ENCODE data around the gene PTPRD.

The PTPRD gene

DNA sequence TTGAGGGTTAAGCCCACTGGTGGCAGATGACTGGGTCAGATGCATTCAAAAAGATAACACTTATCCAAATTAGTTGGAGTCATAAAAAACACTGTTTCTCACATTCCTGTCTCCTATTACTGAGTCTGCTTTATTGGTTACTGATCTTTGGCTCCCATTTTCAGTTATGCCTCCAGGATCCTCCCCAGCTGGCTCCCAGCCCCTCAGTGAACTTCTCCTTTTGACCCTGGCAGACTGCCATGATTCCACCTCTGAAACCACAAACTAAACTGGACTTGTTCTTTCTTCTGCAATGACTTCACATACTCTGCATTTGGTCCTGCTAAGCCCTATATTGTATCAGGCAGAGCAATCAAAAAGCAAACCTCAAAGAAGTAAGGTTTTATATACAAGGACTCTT, 1952.4 kb downstream of the PTPRD start:
- DNase-seq (ENCODE audit: low read depth in 2 of 3, low spot score in 1 of 3) = no peak

DNA sequence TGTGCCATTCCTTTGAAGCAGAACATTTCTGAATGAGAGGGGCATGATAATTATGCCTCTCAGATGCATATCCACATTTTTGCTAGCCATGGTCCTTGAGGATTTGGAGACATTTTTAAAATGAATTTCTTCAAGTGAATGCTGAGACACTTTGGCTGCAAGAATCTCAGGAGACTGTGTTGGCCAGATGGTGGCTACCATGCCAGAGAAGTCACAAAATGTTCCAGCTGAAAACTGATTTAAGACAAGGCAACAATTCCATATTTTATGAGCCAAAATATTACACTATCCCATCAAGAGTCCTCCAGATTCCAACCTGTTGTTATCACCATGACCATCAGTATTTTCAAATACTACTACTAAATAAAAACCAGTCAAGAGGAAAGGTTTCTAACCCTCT, 1953.7 kb downstream of the PTPRD start:
- DNase-seq (ENCODE audit: low read depth in 2 of 3, low spot score in 1 of 3) = no peak

DNA sequence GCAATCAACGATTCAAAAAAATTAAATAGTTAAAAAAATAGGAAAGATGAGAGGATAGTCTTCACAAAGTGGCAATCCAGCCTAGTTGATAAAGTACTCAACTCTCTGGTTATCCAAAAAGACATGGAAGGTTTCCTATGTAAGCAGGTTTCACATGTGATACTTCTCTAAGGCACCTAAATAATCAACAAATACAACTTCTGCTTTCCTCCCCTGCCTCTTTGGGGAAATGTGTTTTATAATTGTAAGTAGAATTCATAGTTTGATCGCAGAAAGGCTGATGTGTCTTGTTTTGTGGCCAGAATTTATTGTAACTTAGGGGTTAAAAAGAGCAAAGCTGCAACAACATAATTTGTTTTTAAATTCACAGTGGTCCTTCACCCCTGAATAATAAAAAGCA, 1957.7 kb downstream of the PTPRD start:
- no peak for DNase-seq (ENCODE audit: low read depth in 2 of 3, low spot score in 1 of 3)

DNA sequence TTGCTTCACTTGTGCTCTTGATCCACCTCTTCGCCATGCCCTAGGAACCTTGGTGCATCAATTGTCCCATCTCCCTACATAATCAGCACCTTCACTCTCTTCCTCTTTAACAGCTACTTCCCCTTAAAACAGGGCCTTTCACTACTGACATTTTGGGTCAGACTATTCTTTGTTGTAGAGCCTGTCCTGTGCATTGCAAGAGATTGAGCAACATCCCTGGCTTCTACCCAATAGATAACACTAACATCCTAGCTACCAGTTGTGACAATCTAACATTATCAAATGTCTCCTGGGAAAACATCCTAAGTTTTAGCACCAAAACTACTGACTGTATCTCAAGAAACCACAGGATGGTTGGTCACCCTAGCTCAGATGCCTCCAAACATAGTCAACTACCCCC, 1958.9 kb downstream of the PTPRD start:
- DNase-seq (ENCODE audit: low read depth in 2 of 3, low spot score in 1 of 3) = no peak

DNA sequence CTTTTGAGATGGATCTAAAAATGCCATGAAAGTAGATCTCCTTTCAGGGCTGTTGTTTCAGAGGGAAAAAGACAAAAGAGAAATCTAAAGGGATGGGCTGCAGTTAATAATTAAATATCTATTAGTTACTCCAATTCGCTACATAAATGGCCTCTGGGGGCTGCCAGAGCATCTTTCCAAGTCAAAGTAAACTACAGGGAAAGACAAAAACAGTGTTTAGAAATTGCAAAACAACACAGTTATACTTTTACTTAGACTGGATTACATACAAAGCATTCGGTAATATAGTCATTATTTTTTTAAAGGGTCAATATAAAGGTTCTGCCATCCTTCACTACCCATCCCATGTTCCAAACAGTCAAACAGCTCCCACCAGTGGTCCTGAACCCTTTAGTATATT, 1959.7 kb downstream of the PTPRD start:
- DNase-seq (ENCODE audit: low read depth in 2 of 3, low spot score in 1 of 3) = no peak

DNA sequence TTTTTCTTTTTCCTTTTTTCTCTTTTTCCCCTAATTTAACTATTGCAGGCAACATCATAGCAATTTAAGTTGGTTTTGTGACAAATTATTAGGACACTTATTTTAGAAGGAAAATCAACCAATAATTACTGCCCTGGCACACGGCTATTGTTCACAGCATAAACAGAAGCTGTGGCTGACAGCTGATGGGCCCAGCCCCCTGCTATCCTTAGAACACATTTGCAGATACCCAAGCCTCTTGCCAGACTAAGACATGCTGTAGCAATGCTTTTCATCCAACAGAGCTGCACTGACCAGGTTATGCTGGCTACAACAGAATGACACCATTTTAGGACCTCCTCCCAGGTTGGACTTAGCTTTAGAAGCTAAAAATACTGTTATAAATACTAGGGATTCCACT, 1960.5 kb downstream of the PTPRD start:
- DNase-seq (ENCODE audit: low read depth in 2 of 3, low spot score in 1 of 3) = no peak

DNA sequence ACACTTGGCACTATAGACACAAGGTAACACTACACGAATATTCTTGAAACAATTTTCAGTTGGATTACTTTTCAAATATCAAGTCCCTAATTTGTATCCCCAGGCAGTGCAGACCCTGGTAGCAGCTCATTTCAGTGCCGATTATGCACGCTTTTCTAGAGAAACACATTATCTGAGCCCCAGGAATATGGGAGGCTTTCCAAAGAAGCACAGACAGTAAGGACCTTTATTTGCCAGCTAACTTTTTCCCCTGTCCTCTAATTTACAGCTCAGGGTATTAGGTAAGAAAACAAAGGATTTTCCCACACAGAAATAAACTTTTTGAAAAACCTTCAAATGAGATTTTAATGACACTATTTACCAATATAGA, 1961.0 kb downstream of the PTPRD start:
- DNase-seq (ENCODE audit: low read depth in 2 of 3, low spot score in 1 of 3) = no peak

DNA sequence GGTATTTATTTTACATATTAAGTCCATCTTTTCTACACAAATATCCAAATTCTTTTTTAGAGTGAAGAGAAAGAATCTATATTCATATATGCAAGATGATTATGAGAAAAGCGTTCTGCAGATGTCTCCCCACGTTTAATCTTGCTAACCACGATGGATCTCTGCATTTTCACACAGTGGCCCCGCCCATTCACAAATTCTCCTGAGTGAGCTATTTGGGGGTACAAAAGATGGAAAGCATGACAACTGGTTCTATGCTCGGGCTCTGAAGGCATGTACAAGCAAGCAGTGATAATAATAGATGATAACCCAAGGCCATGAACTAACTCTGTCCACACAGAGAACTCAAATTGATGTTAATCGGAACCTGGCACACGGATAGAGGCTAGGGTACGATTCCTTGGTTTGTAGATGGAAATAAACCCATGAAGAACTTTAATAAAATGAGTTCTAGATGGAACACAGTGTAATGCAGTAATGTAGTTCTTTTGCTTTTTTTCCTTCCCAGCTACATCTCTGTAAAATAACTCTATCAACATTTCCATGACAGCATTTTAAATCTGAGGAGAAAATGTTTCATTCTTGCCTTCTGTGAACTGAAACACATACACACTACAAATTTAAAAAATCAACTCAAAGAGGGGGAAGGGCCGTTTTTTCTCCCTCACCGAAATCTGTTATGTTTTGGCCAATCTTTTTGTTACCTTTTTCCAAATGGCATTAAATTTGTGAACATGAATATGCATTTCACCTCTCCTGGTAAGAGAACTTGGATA, 1961.5 kb downstream of the PTPRD start:
- DNase-seq (ENCODE audit: low read depth in 2 of 3, low spot score in 1 of 3) = no peak

DNA sequence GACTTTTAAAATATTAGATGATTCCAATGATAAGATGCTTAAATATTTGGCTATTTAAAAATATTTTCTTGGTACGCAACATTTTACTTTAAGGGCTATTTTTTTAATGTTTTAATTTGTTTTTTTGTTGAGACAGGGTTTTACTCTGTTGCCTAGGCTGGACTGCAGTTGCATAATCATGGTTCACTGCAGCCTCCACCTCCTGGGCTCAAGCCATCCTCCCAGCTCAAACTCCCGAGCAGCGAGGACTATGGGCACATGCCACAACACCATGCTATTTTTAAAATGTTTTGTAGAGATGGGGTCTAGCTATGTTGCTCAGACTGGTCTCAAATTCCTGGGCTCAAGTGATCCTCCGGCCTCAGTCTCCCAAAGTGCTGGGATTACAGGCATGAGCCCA, 1963.0 kb downstream of the PTPRD start:
- DNase-seq (ENCODE audit: low read depth in 2 of 3, low spot score in 1 of 3) = no peak

DNA sequence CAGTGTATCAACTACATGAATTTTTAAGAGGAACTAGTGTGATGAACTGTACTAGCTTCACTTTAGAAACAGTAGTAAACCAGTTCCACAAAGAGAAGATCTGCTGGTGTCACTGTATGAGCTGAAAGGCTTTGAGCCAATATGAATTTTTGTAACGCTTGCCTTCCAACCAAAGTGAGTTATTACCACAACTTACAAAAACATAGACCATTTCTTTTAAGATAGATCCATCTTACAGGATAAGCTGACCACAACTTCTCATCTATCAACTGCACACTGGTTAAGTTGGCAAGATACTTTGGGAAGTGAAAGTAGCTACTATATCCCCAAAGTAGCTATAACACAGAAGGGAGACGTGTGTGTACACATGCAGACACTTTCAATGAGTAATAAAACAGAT, 1963.6 kb downstream of the PTPRD start:
- DNase-seq (ENCODE audit: low read depth in 2 of 3, low spot score in 1 of 3) = no peak

DNA sequence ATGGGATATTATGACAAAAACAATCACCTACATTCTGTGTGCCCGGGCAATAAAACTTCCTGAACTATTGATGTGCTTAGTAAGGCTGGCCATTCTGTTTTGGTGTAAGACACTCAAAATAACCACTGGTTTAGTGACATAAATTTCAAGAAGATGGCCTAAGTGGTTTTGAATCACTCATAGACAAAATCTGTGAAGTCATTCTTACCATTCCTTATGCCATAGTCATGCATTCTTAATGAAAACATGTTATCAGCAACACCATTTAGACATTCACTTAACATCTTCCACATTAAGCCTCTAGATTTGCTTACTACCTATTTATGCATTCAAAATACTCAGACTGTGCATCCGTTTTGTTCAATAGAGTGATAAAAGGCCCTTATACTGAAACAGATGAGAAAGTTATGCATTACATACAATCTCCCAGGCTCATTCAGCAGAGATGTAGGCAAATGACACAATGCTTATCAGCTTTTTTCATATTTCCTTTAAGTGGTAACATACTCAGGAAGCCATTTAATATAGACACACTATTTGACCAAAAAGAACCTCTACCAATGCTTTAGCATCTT, 1964.4 kb downstream of the PTPRD start:
- no peak for DNase-seq (ENCODE audit: low read depth in 2 of 3, low spot score in 1 of 3)

DNA sequence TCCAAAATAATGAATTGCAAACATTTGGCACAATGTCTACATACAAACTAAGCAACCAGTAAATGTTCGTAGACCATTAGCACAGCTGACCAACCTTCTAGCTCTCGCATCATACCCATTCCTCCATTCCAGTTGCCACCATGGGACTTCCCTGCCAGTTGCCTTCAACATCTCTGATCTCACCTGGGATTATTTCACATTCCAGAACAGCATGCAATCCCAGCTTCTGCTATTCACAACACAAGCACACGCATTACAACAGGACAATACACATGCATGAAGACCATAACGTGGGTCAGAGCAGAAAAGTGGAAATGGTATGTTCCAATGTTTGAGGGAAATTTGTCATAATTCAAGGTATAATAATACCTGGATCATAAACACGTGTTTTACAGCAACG, 1965.0 kb downstream of the PTPRD start:
- DNase-seq (ENCODE audit: low read depth in 2 of 3, low spot score in 1 of 3) = no peak

DNA sequence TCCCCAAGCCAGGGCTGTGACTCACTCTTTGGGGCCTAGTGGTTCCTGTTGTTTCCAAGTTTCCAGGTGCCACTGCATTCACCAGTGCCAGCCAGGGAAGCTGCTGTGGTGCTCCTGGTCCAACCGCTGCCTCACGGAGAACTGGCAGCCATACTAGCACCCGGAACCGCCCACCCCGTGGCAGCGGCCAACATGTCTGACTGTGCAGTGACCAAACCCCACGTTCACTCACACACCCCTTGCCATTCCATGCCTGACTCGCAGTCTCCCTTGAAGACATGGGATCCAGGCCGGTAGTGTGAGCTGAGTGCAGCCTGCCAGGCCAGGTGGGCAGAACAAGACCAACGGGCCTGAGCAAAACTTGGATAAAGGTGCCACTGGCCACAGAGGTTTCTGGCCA, 1968.2 kb downstream of the PTPRD start:
- DNase-seq (ENCODE audit: low read depth in 2 of 3, low spot score in 1 of 3) = no peak

DNA sequence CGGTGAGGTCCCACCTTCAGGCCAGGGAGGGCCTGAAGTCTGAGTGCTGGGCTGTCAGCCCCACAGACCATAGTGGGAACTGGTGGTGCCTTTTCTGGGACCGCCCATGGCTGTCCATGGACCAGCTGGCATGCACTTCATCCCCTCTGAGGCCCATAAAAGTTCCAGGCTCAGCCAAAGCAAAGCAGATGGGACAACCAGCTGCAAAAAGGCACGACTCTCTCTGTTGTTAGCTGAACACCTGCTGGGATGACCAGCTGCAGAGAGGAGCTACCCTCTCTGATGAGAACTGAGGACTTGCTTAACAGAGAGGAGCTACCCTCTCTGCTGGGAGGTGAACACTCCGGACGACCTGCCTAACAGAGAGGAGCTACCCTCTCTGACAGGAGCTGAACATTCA, 1968.9 kb downstream of the PTPRD start:
- no peak for DNase-seq (ENCODE audit: low read depth in 2 of 3, low spot score in 1 of 3)

DNA sequence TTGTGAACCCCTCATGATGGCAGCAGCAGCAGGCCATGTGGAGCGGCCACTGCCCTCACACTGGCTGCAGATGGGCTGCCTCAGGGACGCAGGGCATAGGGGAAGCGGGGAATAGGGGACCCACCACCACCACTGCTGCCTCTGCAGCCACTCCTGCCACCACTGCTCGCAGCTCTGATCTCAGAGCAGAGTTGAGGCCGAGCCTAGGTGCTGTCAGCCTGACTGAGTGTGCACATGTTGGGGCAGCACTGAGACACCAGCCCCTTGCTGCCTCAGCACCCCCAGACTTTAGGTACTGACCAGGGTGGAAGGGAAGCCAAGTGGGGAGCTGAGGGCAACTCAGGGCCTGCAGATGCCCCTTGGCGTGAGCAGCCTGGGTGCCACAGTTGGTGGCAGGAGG, 1969.3 kb downstream of the PTPRD start:
- no peak for DNase-seq (ENCODE audit: low read depth in 2 of 3, low spot score in 1 of 3)

DNA sequence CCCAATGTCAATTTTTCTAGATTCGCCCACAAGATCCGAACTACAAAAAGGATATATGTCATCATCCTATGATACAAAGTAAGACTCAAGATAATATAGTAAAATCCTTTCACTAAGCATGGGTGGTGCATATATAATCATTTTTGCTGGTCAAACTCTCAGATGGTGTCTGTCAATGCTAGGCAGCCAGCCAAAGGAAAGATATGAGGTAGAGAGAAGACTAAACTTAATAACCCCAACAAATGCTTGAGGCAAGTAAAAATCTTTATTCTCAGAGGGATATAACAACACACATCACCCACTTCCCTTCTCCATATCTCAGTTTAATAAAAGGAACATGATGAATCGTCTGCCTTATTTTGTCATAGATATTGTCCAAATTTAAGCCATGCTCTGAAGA, 1972.0 kb downstream of the PTPRD start:
- no peak for DNase-seq (ENCODE audit: low read depth in 2 of 3, low spot score in 1 of 3)

DNA sequence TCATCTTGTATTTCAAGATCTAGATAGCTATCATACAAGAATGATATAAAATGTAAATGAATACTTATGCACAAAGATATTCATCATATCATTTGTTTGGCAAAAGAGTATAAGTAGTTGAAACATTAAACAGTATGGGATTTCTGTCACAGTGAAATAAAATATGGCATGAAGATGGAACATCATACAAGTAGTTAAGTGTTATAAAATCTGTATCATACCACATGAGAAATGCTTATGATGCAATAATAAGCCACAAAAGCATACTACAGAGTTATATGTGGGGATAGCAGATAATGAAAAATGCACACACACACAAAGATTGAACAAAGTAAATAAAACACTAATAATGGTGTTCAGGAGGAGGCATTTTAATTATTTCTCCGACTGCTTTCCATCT, 1975.2 kb downstream of the PTPRD start:
- DNase-seq (ENCODE audit: low read depth in 2 of 3, low spot score in 1 of 3) = no peak

DNA sequence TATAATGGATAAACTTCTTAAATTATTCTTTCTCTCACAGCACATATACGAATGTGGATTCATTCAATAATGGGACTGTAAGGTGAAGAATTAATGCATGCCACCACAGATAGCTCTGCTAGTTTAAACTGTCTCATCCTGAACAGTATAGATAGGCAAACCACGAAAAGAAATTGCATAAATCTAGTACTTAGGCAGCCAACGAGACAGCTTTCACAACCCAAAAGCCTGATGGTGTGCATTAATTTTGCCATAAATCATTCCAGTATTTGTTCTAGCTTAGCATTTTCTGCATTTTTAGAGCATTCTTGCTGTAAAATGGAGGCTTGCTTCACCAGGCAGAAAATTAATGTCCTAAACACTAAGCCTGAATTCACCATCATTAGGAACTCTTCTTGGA, 1979.0 kb downstream of the PTPRD start:
- DNase-seq (ENCODE audit: low read depth in 2 of 3, low spot score in 1 of 3) = no peak

DNA sequence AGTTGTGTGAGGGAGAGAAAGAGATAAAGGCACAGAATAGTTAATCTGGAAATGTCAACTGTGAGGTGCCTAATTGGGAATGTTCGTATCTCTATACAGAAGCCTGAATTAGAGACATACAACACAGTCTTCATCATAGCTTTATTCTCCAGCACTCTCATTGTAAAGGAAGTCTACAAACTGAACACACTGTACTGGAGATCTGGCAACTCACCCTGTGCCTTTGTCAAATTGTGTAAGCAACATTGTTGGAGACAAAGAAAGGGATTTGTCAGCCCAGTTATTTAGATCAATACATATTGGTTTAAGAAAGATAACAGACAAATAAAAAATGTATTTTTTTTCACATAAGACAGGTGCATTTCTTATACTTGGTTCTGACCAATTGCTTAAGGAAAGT, 1980.3 kb downstream of the PTPRD start:
- DNase-seq (ENCODE audit: low read depth in 2 of 3, low spot score in 1 of 3) = no peak

DNA sequence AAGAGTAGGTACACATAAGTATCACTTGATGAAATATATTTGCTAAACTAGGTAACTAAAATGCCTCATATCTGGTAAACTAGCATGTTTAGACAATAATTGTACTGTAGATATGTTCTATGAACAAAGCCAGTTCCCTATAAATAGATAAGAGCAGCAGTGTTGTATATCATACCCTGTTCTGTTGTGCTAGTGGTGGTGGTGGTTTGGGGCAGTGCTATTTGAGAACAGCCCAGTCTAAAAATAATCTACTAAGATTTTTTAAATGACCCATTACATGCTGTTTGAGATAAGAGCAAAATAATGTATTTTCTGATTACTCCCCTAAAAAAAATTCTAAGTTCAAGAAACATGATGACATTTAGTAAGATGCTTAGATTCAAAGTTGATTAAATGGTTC, 1984.0 kb downstream of the PTPRD start:
- no peak for DNase-seq (ENCODE audit: low read depth in 2 of 3, low spot score in 1 of 3)

DNA sequence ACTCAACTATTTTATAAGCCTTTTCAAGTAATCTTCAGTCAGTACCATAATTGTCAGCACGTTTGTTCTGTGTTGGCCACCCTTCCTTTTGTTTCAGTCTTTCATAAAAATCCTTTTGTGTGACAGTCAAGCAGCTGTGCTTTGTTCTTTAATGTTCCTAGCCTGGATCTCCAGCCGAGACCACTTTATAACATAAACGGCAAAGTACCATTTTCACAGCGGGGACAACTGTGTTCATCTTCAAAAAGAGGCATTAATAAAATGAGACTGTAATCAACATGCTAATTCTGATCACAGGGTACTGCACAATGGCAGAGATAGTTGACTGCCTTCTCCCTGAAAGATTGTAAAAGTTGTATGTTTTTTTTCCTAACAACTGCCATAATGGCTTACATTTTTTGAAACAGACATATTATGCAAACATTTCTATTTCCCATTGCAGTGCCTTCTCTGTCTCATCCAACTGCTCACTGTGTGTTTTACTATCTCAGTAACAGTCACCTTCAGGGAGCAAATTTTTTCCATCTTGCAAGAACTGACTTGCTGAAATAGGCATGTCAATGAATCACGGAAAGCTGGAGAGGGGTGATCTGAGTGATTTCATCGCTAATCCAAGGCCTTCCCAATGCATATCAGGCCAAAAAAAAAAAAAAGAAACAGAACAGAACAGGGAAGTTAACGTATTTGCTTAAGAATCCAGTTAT, 1984.7 kb downstream of the PTPRD start:
- DNase-seq (ENCODE audit: low read depth in 2 of 3, low spot score in 1 of 3) = no peak

DNA sequence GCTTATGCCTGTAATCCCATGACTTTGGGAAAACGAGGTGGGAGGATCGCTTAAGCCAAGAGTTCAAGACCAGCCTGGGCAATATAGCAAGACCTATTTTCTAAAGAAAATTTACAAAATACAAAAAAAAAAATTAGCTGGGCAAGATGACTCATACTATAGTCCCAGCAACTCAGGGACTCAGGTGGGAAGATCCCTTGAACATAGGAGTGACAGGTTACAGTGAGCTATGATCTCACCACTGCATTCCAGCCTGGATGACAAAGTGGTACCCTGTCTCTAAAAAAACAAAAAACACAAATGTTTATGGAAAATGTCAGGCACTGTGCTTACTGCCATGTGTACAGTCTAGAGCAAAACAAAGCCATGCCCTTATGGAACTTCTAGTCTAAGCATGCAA, 1989.9 kb downstream of the PTPRD start:
- DNase-seq (ENCODE audit: low read depth in 2 of 3, low spot score in 1 of 3) = no peak
